ENCODE results near the gene YWHAH.

YWHAH gene

DNA sequence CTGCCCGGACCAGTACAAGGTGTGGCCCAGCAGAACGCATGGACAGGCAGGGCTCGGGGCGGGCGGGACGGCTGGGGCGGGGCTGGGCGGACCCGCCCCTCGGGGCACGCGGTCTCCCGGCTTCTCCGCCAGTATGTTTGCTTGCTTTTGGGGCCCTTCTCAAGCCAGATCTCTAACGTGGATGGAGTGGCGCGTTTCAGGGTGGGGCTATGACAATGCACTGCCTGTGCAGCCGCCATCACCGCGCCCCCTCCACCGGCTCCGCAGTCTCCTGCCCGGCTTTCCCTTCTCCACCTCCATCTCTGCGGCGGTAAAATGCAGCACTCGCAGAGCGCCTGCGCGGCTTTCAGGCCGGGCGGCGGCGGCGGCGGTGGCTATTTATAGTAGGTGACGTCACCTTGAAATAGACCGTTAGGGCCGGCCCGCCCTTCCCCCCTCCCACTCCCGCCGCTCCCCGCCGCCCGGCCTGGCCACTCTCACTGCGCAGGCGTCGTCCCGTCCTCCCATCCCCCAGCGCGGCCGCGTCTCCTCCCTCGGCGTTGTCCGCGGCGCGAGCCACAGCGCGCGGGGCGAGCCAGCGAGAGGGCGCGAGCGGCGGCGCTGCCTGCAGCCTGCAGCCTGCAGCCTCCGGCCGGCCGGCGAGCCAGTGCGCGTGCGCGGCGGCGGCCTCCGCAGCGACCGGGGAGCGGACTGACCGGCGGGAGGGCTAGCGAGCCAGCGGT is at the start of gene YWHAH:
Gene YWHAH, plus strand, starts transcription at position 558 of the 722 bp plus-strand sequence. CDS start 199 bp downstream, outside the sequence.
- DNase-seq (ENCODE audit: low read depth), result peak; percentile 71

- no peak for DNase-seq (ENCODE audit: low read depth)
Measured at GRCh38 chr22:31895411-31896123, 48.8 kb upstream of the YWHAH start.

DNA sequence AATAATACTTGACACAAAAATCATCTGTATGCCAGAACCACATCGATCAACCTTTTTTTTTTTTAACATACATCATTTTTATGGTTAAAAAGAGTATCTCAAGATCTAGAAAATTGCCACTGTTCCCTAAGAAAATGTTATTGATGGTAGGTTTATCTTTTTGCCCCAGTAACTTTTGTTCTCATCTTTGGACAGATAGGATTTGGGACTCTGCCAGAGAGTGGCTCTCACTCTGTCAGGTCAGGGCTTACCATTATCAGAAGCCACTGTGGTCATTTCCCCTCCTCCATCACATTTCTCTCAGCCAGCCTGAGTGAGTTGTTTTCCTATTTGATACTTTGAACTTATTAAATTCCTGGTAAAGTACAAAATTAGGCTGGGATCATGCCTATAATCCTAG is 47.9 kb upstream of the YWHAH start:
- DNase-seq (ENCODE audit: low read depth), result no peak

GRCh38 chr22:31897842-31898805 is 46.2 kb upstream of the YWHAH start:
- DNase-seq (ENCODE audit: low read depth), result no peak

- no peak for DNase-seq (ENCODE audit: low read depth)
Measured at GRCh38 chr22:31898926-31899325, 45.4 kb upstream of the YWHAH start.

GRCh38 chr22:31899669-31900068 is 44.7 kb upstream of the YWHAH start:
- no peak for DNase-seq (ENCODE audit: low read depth)

GRCh38 chr22:31901388-31902137 is 42.8 kb upstream of the YWHAH start:
- DNase-seq (ENCODE audit: low read depth), result no peak

GRCh38 chr22:31904651-31905050 is 39.7 kb upstream of the YWHAH start:
- DNase-seq (ENCODE audit: low read depth), result no peak

DNA sequence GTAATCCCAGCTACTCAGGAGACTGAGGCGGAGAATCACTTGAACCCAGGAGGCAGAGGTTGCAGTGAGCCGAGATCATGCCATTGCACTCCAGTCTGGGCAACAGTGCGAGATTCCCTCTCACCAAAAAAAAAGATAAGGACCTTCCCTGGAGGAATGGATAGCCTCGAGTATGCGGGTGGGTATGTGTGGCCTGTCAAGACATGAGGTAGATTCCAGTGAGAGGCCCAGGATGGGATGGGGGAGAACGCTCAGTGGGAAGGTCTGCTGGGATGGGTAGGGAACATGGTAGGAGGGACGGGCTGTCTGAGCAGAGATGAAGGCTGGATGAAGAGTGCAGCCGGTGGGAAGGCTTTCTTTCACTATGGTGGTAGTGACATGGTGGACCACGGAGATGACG is 39.0 kb upstream of the YWHAH start:
- DNase-seq (ENCODE audit: low read depth), result no peak

- DNase-seq (ENCODE audit: low read depth), result no peak
Measured at GRCh38 chr22:31906086-31906485, 38.2 kb upstream of the YWHAH start.

DNA sequence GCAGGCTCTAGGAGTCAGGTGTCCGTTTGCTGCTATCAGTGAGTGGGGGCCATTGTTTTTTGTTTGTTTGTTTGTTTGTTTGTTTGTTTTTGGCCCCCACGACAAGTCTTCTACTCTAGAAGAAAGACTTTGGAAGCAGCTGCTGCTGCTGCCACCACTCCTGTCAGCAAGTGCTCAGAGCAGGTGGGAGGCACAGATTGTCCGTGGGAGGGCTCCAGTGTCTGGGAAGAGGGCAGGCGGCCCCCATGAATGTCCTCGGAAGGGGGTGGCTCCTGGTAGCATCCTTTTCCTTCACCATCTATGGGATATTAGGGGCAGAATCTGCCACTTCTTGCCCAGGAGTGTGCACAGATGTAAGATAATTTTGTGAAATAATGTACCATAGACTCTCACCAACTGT is 37.8 kb upstream of the YWHAH start:
- no peak for DNase-seq (ENCODE audit: low read depth)

DNA sequence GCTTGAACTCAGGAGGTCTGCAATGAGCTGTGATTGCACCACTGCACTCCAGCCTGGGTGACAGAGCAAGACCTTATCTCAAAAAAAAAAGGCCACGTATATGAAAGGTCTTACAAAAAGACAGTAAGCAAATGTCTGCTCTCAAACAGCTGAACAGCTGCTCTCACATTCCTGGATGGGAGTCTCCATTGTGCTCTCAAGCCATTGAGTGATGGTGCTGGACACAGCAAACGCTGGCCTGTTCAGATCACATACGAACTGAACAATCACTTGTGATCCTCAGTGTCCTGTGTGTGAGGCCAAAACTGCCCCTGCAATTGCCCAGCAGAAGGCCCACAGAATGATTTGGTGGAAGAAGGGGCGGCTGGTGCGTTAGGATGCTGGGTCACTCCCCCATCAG is 34.4 kb upstream of the YWHAH start:
- no peak for DNase-seq (ENCODE audit: low read depth)

DNA sequence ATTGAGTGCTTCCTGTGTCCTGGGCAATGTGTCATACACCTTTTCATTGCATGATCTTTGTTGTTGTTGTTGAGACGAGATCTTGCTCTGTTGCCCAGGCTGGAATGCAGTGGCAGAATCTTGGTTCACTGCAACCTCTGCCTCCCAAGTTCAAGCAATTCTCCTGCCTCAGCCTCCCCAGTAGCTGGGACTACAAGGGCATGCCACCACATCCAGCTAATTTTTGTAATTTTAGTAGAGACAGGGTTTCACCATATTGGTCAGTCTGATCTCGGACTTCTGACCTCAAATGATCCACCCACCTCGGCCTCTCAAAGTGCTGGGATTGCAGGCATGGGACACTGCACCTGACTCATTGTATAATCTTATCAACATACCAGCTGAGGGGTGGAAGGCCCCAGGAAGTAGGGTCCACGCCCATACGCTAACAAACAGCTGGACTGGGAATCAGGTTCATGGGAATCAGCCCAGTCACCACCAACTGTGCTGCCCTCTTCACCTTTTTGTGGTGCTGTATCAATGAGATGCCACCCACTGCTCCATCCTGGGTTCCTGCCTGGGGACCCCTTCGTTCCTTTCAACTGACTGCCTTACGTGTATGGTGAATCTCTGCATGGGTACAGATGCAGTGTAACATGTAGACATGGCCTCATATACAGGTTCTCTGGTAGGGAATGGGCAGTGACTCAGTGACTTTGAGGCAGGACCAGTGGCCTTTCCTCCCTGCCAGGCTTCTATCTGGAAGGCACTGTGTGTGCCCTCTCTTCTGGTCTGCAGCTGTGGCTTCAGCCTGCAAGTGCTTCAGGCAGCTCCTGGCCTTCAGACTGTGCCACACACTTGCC is 32.5 kb upstream of the YWHAH start:
- DNase-seq (ENCODE audit: low read depth), result no peak

GRCh38 chr22:31912407-31912743 is 32.0 kb upstream of the YWHAH start:
- DNase-seq (ENCODE audit: low read depth), result no peak

GRCh38 chr22:31915586-31915985 is 28.7 kb upstream of the YWHAH start:
- DNase-seq (ENCODE audit: low read depth), result no peak

DNA sequence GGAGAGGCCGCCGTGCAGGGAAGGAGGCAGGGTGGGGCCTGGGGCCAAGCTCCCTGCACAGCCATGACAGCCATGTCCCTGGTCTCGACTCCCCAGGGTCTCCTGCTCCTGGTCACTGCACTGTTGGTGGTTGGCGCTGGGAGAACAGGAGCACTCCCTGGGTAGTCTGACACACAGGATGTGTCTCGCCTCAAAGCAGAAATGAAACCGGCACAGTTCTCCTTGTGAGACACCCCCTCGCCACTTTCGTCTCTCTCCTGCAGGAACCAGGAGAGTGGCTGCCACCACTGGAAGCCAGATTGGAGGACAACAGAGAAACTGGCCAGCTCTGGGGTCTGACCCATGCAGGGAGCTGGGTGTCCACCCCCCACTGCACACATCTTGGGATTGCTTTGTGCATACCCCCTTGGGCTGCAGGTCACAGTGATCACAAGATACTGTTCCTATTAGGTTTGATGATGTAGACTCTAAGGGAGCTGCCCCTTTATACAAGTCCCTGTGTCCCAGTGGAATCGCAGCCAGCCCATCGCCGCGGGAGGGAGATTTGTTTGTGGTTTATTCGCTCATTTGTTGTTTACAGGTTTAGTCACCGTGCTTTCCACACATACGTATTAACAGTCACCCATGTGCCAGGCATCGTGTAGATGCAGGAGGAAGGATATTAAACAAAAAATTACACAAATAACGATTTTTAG is 27.0 kb upstream of the YWHAH start:
- no peak for DNase-seq (ENCODE audit: low read depth)

GRCh38 chr22:31919730-31920129 is 24.6 kb upstream of the YWHAH start:
- DNase-seq (ENCODE audit: low read depth), result no peak

DNA sequence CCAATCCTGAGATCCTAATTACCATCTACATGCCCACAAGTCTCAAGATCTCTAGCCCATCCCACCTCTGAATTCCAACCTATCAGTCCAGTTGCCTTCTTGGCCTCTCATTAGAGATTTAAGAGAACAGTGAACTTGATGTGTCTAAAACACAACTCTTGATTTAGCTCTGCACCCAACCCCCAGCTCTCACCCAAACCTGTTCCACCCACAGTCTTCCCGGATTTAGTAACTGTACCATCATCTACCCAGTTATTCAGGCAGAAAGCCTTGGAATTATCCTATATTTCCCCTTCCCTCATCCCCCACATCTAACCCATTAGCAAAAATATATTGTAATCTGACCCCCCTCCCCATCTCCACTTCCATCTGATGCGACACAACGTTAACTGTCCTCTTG is 24.0 kb upstream of the YWHAH start:
- DNase-seq (ENCODE audit: low read depth), result no peak

DNA sequence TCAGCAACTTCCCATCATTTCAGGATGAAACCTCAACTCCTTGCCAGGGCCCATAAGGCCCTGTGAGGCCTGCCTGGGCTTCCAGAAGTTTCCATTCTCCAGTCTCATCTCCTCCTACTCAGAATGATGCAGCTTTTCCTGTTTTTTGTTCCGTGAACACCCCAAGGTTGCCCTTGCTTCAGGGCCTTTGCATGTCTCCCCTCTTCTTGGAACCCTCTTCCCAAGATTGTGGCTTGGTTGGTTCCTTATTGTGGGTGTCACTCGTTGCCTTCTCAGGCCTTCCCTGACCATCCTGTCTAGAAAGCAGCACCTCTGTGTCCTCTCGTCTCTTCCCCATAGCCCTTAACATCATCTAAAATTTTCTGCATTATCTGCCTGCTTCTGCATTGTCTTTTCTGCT is 23.2 kb upstream of the YWHAH start:
- no peak for DNase-seq (ENCODE audit: low read depth)

DNA sequence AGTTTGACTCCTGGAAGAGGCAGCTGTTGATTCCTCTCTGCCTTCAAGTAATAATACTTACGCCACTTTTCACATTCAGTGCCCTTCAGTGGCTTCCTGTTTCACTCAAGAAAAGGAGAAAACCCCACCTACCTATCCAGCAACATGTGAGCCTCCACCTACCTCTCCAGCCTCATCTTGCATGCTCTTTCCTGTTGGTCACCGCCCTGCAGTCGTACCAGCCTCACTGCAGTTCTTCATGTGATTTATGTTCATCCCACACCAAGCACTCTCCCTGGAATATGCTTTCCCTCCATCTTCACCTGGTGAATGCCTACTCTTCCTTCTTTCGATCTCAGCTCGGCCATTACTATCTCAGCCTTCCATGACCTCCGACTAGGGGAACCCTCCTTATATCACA is 21.8 kb upstream of the YWHAH start:
- no peak for DNase-seq (ENCODE audit: low read depth)
